Keratinocyte (primary cell): ENCODE measurements around the gene TRIP13.

Source experiments
- EZH2 ChIP-seq: IDR thresholded peaks from one replicate; pipeline ENCODE4 v1.6.1; 2012; ENCODE audit warnings: inconsistent platforms, mild to moderate bottlenecking, low read length, moderate library complexity
- TF ChIP-seq, protein P1 (sequence below), 3 experiments: IDR thresholded peaks in 1 of 3; conservative IDR thresholded peaks in 1 of 3; optimal IDR thresholded peaks in 1 of 3; 2 replicates in 2 of 3; 3 replicates in 1 of 3; pipeline versions ENCODE3 to v1.5.1; 2011; ENCODE audit warnings: low read length in 3 of 3, mild to moderate bottlenecking in 3 of 3, moderate library complexity in 2 of 3, control low read depth in 1 of 3, inconsistent platforms in 1 of 3; ENCODE audit not compliant: insufficient read depth in 2 of 3; ENCODE audit errors: extremely low read depth in 1 of 3

GRCh38 chr5:908172-908571 lies 15.5 kb downstream of the TRIP13 start:
- TF ChIP-seq, protein P1, sequence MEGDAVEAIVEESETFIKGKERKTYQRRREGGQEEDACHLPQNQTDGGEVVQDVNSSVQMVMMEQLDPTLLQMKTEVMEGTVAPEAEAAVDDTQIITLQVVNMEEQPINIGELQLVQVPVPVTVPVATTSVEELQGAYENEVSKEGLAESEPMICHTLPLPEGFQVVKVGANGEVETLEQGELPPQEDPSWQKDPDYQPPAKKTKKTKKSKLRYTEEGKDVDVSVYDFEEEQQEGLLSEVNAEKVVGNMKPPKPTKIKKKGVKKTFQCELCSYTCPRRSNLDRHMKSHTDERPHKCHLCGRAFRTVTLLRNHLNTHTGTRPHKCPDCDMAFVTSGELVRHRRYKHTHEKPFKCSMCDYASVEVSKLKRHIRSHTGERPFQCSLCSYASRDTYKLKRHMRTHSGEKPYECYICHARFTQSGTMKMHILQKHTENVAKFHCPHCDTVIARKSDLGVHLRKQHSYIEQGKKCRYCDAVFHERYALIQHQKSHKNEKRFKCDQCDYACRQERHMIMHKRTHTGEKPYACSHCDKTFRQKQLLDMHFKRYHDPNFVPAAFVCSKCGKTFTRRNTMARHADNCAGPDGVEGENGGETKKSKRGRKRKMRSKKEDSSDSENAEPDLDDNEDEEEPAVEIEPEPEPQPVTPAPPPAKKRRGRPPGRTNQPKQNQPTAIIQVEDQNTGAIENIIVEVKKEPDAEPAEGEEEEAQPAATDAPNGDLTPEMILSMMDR (optimal IDR thresholded peaks at IDR 0.05 in 1 of 3, IDR thresholded peaks at IDR 0.05 in 1 of 3, conservative IDR thresholded peaks at IDR 0.05 in 1 of 3; ENCODE audit: extremely low read depth in 1 of 3, insufficient read depth in 2 of 3, low read length in 3 of 3) = no peak
- no peak for TF ChIP-seq EZH2
